Cardiac muscle cell (in vitro differentiated cells and primary cell): ENCODE results near the gene PHF21B. TPM values are rescaled to one million over a fixed set of nuclear protein-coding genes. Genes with fewer than 3 reads are reported as not detected.

Experiments
- DNase-seq, 2 donors: peaks; one replicate each; pipeline versions ENCODE4 v3.0.0 to v3.0.0-alpha.2; 2010 to 2017; ENCODE audit warnings: low read depth in 1 of 2, low spot score in 1 of 2
- H3K27ac ChIP-seq: fragments of 200-600 bp; sonication (generic); 2 replicates; pipeline ENCODE4 v1.5.1; 2016
- H3K27me3 ChIP-seq: fragments of 200-600 bp; sonication (generic); 2 replicates; pipeline ENCODE4 v1.6.0; 2016; ENCODE audit warnings: control low read depth
- H3K36me3 ChIP-seq: fragments of 200-600 bp; sonication (generic); 2 replicates; pipeline ENCODE4 v1.5.1; 2016; ENCODE audit warnings: control low read depth
- H3K4me1 ChIP-seq: fragments of 200-600 bp; sonication (generic); 2 replicates; pipeline ENCODE4 v1.8.1; 2017; ENCODE audit warnings: low read depth, mild to moderate bottlenecking, mixed run types
- H3K4me3 ChIP-seq: fragments of 200-600 bp; sonication (generic); 2 replicates; pipeline ENCODE4 v1.5.1; 2016; ENCODE audit warnings: mild to moderate bottlenecking
- H3K9me3 ChIP-seq: fragments of 200-600 bp; sonication (generic); 2 replicates; pipeline ENCODE4 v1.5.1; 2017; ENCODE audit warnings: low read depth, mild to moderate bottlenecking, control low read depth
- polyA plus RNA-seq: library from polyadenylated mRNA; unstranded; fragments of >200 nt; fragmentation: Nextera tagmentation; extraction: Ambion mirVana; gene quantifications from 2 replicates; pipeline ENCODE4 v1.2.1, GENCODE V29; 2016
- total RNA-seq: library from RNA; depleted of rRNA; stranded (reverse); fragments of >200 nt; gene quantifications from 2 replicates; pipeline ENCODE4 v1.2.3, GENCODE V29; 2016
- TF ChIP-seq, protein P1 (sequence below): IDR thresholded peaks from 2 replicates; pipeline ENCODE4 v1.5.1; 2012; ENCODE audit warnings: low read depth, mild to moderate bottlenecking, low read length

The PHF21B gene
- total and polyA plus RNA-seq, 2 experiments from 2014 or later = 3.0 to 7.2 TPM

DNA sequence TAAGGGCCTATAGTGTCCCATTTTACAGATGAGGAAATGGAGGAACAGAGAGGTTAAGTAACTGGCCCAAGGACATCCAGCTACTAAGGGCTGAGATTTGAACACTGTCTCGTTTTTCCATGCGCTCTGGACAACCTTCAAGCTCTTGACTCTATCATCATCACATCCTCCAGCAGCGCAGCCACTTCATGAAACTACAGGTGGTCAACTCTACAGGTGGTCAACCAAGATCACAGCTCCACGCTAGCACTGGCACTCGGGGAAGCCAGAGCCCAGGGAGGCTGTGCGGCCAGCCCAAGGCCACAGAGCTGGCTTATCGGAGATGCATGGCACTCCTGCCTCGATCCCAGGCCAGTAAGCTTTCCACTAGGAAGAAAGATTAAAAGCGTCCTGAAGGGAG, 40.0 kb downstream of the PHF21B start:
- no peak overlapping the region for H3K4me3 ChIP-seq
- no peak for DNase-seq
- TF ChIP-seq, protein P1, sequence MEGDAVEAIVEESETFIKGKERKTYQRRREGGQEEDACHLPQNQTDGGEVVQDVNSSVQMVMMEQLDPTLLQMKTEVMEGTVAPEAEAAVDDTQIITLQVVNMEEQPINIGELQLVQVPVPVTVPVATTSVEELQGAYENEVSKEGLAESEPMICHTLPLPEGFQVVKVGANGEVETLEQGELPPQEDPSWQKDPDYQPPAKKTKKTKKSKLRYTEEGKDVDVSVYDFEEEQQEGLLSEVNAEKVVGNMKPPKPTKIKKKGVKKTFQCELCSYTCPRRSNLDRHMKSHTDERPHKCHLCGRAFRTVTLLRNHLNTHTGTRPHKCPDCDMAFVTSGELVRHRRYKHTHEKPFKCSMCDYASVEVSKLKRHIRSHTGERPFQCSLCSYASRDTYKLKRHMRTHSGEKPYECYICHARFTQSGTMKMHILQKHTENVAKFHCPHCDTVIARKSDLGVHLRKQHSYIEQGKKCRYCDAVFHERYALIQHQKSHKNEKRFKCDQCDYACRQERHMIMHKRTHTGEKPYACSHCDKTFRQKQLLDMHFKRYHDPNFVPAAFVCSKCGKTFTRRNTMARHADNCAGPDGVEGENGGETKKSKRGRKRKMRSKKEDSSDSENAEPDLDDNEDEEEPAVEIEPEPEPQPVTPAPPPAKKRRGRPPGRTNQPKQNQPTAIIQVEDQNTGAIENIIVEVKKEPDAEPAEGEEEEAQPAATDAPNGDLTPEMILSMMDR = no peak
- no peaks in the 10 kb centered on the region for H3K36me3 ChIP-seq
- H3K9me3 ChIP-seq = no peaks in the 10 kb centered on the region
- H3K4me1 ChIP-seq = no peaks in the 10 kb centered on the region
- H3K27me3 ChIP-seq = no peaks in the 10 kb centered on the region
- H3K27ac ChIP-seq = no peak overlapping the region

- no peak overlapping the region for H3K4me3 ChIP-seq
- no peaks in the 10 kb centered on the region for H3K27me3 ChIP-seq
- TF ChIP-seq, protein P1 = no peak
- DNase-seq = no peak
- H3K4me1 ChIP-seq = no peaks in the 10 kb centered on the region
- no peaks in the 10 kb centered on the region for H3K36me3 ChIP-seq
- no peaks in the 10 kb centered on the region for H3K9me3 ChIP-seq
- H3K27ac ChIP-seq = no peak overlapping the region
Measured at GRCh38 chr22:44968736-44969135, 41.1 kb downstream of the PHF21B start.

DNA sequence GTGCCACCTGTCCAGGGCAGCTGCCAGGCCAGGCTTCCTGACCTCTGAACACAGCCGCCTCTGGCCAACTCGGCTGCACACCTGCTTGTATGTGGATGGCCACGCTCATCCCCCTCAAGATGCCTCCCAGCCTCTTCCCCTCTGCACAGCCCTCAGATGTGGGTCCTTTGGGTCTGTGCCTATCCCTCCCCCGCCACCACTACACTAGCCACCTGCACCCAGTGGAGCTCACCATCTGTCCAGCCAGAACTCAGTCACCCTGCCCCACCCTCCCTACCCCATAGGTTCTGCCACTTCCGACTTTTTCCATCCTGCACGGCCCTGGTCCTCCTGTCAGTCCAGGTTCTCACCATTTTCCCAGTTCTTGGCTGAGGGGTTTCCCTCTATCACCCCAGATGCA, 44.6 kb downstream of the PHF21B start:
- TF ChIP-seq, protein P1 = no peak
- Histone ChIP-seq H3K36me3 (no peaks in the 10 kb centered on the region), H3K9me3 (no peaks in the 10 kb centered on the region), H3K27ac (no peak overlapping the region), H3K4me1 (no peaks in the 10 kb centered on the region), H3K27me3 (no peaks in the 10 kb centered on the region), H3K4me3 (no peak overlapping the region)
- no peak for DNase-seq

DNA sequence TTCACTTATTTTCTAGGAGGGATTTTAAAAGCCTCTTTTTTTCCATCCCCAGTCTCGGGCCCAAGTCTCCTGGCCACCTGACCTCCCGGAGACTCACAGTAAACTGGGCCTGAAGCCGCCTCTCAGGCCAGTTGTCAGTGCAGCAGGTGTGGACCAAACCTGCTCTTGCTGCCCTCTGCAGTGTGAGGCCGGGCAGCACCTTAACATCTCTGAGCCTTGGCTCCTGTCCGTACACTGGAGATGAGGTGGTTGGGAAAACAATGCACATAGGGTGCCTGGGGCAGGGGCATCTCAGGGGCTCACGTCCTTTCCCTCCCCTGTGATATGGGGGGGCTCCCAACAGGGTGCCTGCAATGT, 45.1 kb downstream of the PHF21B start:
- no peaks in the 10 kb centered on the region for H3K27me3 ChIP-seq
- DNase-seq = no peak
- no peaks in the 10 kb centered on the region for H3K4me1 ChIP-seq
- H3K27ac ChIP-seq = no peak overlapping the region
- no peak overlapping the region for H3K4me3 ChIP-seq
- H3K9me3 ChIP-seq = no peaks in the 10 kb centered on the region
- H3K36me3 ChIP-seq = no peaks in the 10 kb centered on the region
- TF ChIP-seq, protein P1 = no peak

- no peak overlapping the region for H3K27ac ChIP-seq
Measured at GRCh38 chr22:44963832-44964721, 45.7 kb downstream of the PHF21B start.

More at GRCh38 chr22:44963832-44964721, 45.7 kb downstream of the PHF21B start:
- DNase-seq = no peak
- Histone ChIP-seq H3K36me3 (no peaks in the 10 kb centered on the region), H3K4me3 (no peak overlapping the region), H3K9me3 (no peaks in the 10 kb centered on the region), H3K27me3 (no peaks in the 10 kb centered on the region), H3K4me1 (no peaks in the 10 kb centered on the region)
- TF ChIP-seq, protein P1 = no peak
